CD14-positive monocyte (primary cell): Measurements from ENCODE around the gene ABCG2. TPM values are rescaled to one million over a fixed set of nuclear protein-coding genes. Genes with fewer than 3 reads are reported as not detected.

Experiments
- DNase-seq, 3 donors: peaks; one replicate each; pipeline ENCODE4 v3.0.0-alpha.2; 2011 to 2022
- H2AFZ ChIP-seq: 2 replicates; pipeline ENCODE4 v1.6.0; 2012; ENCODE audit warnings: mild to moderate bottlenecking, low read depth, low read length, inconsistent platforms; ENCODE audit not compliant: insufficient read depth, poor library complexity, severe bottlenecking
- H3K27ac ChIP-seq, 2 donors: 1 replicate in 1 of 2; 2 replicates in 1 of 2; pipeline ENCODE4 v1.5.1; 2012 to 2013; ENCODE audit warnings: low read length in 2 of 2, control low read depth in 1 of 2, inconsistent platforms in 1 of 2, low read depth in 1 of 2, mild to moderate bottlenecking in 1 of 2
- H3K27me3 ChIP-seq, 2 donors: one replicate each; pipeline versions ENCODE4 v1.6.0 to v1.6.1; 2011 to 2013; ENCODE audit warnings: low read length in 2 of 2; ENCODE audit not compliant: control insufficient read depth in 2 of 2, insufficient read depth in 2 of 2
- H3K36me3 ChIP-seq, 2 donors: replicated peaks in 1 of 2; 1 replicate in 1 of 2; 2 replicates in 1 of 2; pipeline versions ENCODE4 v1.5.1 to v1.6.1; 2012 to 2013; ENCODE audit warnings: low read length in 2 of 2, control low read depth in 1 of 2, inconsistent platforms in 1 of 2, mild to moderate bottlenecking in 1 of 2; ENCODE audit not compliant: insufficient read depth in 2 of 2, control insufficient read depth in 1 of 2
- H3K4me1 ChIP-seq, 2 donors: 1 replicate in 1 of 2; 2 replicates in 1 of 2; pipeline versions ENCODE4 v1.5.1 to v1.6.1; 2012 to 2013; ENCODE audit warnings: low read length in 2 of 2, control low read depth in 1 of 2, inconsistent platforms in 1 of 2, mild to moderate bottlenecking in 1 of 2, moderate library complexity in 1 of 2; ENCODE audit not compliant: insufficient read depth in 2 of 2, control insufficient read depth in 1 of 2
- H3K4me2 ChIP-seq: replicated peaks from 2 replicates; pipeline ENCODE3; 2012; ENCODE audit warnings: low read length, moderate library complexity, mild to moderate bottlenecking; ENCODE audit not compliant: poor library complexity, severe bottlenecking; ENCODE audit errors: extremely low read depth
- H3K4me3 ChIP-seq, 3 experiments: fragments of 200-600 bp in 1 of 3; sonication (generic) in 1 of 3; replicated peaks in 1 of 3; 1 replicate in 2 of 3; 2 replicates in 1 of 3; pipeline ENCODE4 v1.5.1; 2011 to 2013; ENCODE audit warnings: low read length in 3 of 3, mild to moderate bottlenecking in 3 of 3, control low read depth in 2 of 3, low read depth in 2 of 3, inconsistent platforms in 1 of 3, moderate library complexity in 1 of 3
- H3K79me2 ChIP-seq: 2 replicates; pipeline ENCODE4 v1.6.0; 2012; ENCODE audit warnings: mild to moderate bottlenecking, control low read depth, inconsistent platforms, low read length, moderate library complexity; ENCODE audit not compliant: insufficient read depth
- H3K9ac ChIP-seq: 2 replicates; pipeline ENCODE4 v1.6.0; 2017; ENCODE audit warnings: low read length, mild to moderate bottlenecking; ENCODE audit not compliant: insufficient read depth, poor library complexity, severe bottlenecking
- H3K9me3 ChIP-seq, 2 donors: replicated peaks in 1 of 2; 1 replicate in 1 of 2; 2 replicates in 1 of 2; pipeline versions ENCODE4 v1.5.1 to v1.6.1; 2012 to 2013; ENCODE audit warnings: low read length in 2 of 2, control low read depth in 1 of 2; ENCODE audit not compliant: control insufficient read depth in 1 of 2, insufficient read depth in 1 of 2
- H4K20me1 ChIP-seq: 2 replicates; pipeline ENCODE4 v1.6.0; 2012; ENCODE audit warnings: mild to moderate bottlenecking, low read length, control low read depth, moderate library complexity; ENCODE audit not compliant: insufficient read depth
- H3K27ac Mint-ChIP-seq, 7 donors: one replicate each; pipeline ENCODE4 v1.8.0; 2020; ENCODE audit warnings: mild to moderate bottlenecking in 7 of 7, mixed read lengths in 7 of 7, moderate library complexity in 6 of 7, inconsistent platforms in 2 of 7
- H3K27me3 Mint-ChIP-seq, 3 donors: one replicate each; pipeline ENCODE4 v1.8.0; 2021 to 2022; ENCODE audit warnings: low read depth in 3 of 3, mild to moderate bottlenecking in 3 of 3, mixed read lengths in 3 of 3, moderate library complexity in 3 of 3, inconsistent platforms in 1 of 3
- H3K36me3 Mint-ChIP-seq, 2 donors: one replicate each; pipeline ENCODE4 v1.8.0; 2020; ENCODE audit warnings: mixed read lengths in 2 of 2, inconsistent platforms in 1 of 2, mild to moderate bottlenecking in 1 of 2
- H3K4me1 Mint-ChIP-seq: one replicate; pipeline ENCODE4 v1.8.0; 2020; ENCODE audit warnings: mild to moderate bottlenecking, mixed read lengths
- H3K4me3 Mint-ChIP-seq, 2 donors: one replicate each; pipeline ENCODE4 v1.8.0; 2020; ENCODE audit warnings: mild to moderate bottlenecking in 2 of 2, mixed read lengths in 2 of 2, moderate library complexity in 1 of 2
- H3K9me3 Mint-ChIP-seq, 7 donors: one replicate each; pipeline ENCODE4 v1.8.0; 2020 to 2022; ENCODE audit warnings: mixed read lengths in 7 of 7, mild to moderate bottlenecking in 6 of 7, moderate library complexity in 6 of 7, inconsistent platforms in 2 of 7
- WGBS: methylation state at CpG from one replicate; pipeline ENCODE4 v1.1.5; 2013; ENCODE audit warnings: missing lambda C conversion rate; ENCODE audit not compliant: insufficient coverage; 5-methylcytosine and 5-hydroxymethylcytosine counted together
- intact Hi-C, 2 donors: fragments of 100-400 bp; cut with micrococcal nuclease; formaldehyde crosslinking; loops; one replicate each; pipeline versions ENCODE4 v1.15.0 to v1.15.1; 2023
- polyA plus RNA-seq, 3 donors: library from polyadenylated mRNA; depleted of rRNA in 1 of 3; unstranded in 2 of 3; stranded (reverse) in 1 of 3; fragments of 300-500 nt in 2 of 3; fragments of >200 nt in 1 of 3; fragmentation: Illumina TruSeq in 2 of 3; gene quantifications; 1 replicate in 2 of 3; 2 replicates in 1 of 3; pipeline ENCODE4 v1.2.3, GENCODE V29; 2012 to 2021
- TF ChIP-seq, protein P1 (sequence below): fragments of 200-600 bp; IDR thresholded peaks from one replicate; pipeline ENCODE4 v1.8.0; 2022; ENCODE audit warnings: antibody characterized with exemption, mild to moderate bottlenecking

The ABCG2 gene
- polyA plus RNA-seq, 3 donors, result not detected

GRCh38 chr4:88104902-88105610 lies 53.4 kb downstream of the ABCG2 start:
- H3K4me2 ChIP-seq, result no peak overlapping the region

GRCh38 chr4:88102026-88102425 lies 56.4 kb downstream of the ABCG2 start:
- no peak overlapping the region for H3K27ac ChIP-seq
- H3K9ac ChIP-seq, result no peak overlapping the region
- Mint-ChIP-seq H3K27ac (no peak overlapping the region), H3K36me3 (no peaks in the 10 kb centered on the region), H3K9me3 (peaks cover 0 to 3% (median 0%) of the 10 kb centered on the region in 7 donors), H3K27me3 (peaks cover 0 to 10% (median 3%) of the 10 kb centered on the region in 3 donors), H3K4me3 (no peak overlapping the region), H3K4me1 (peaks cover 12% of the 10 kb centered on the region)
- no peak overlapping the region for H3K4me3 ChIP-seq
- no peaks in the 10 kb centered on the region for H3K27me3 ChIP-seq
- no peaks in the 10 kb centered on the region for H3K36me3 ChIP-seq
- no peak overlapping the region for H2AFZ ChIP-seq
- TF ChIP-seq, protein P1, sequence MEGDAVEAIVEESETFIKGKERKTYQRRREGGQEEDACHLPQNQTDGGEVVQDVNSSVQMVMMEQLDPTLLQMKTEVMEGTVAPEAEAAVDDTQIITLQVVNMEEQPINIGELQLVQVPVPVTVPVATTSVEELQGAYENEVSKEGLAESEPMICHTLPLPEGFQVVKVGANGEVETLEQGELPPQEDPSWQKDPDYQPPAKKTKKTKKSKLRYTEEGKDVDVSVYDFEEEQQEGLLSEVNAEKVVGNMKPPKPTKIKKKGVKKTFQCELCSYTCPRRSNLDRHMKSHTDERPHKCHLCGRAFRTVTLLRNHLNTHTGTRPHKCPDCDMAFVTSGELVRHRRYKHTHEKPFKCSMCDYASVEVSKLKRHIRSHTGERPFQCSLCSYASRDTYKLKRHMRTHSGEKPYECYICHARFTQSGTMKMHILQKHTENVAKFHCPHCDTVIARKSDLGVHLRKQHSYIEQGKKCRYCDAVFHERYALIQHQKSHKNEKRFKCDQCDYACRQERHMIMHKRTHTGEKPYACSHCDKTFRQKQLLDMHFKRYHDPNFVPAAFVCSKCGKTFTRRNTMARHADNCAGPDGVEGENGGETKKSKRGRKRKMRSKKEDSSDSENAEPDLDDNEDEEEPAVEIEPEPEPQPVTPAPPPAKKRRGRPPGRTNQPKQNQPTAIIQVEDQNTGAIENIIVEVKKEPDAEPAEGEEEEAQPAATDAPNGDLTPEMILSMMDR, result no peak
- H3K79me2 ChIP-seq, result no peaks in the 10 kb centered on the region
- H3K9me3 ChIP-seq, result no peaks in the 10 kb centered on the region
- H3K4me2 ChIP-seq, result no peak overlapping the region
- H3K4me1 ChIP-seq, result peaks cover 4 to 8% of the 10 kb centered on the region in 2 donors
- DNase-seq, result no peak
- intact Hi-C loops, result no loop called here
- WGBS, result 72% methylated on average over 6 of the region's 7 CpGs
- no peaks in the 10 kb centered on the region for H4K20me1 ChIP-seq

More at GRCh38 chr4:88104902-88105610, 53.4 kb downstream of the ABCG2 start:
- intact Hi-C loops, result no loop called here
- peaks cover 4 to 8% of the 10 kb centered on the region in 2 donors for H3K4me1 ChIP-seq
- 90% methylated on average over 2 of the region's 4 CpGs for WGBS
- no peaks in the 10 kb centered on the region for H3K79me2 ChIP-seq
- no peak overlapping the region for H2AFZ ChIP-seq
- Mint-ChIP-seq H3K27me3 (peaks cover 0 to 8% (median 2%) of the 10 kb centered on the region in 3 donors), H3K9me3 (peaks cover 0 to 2% (median 0%) of the 10 kb centered on the region in 7 donors), H3K27ac (no peak overlapping the region), H3K4me3 (no peak overlapping the region), H3K36me3 (no peaks in the 10 kb centered on the region), H3K4me1 (peaks cover 15% of the 10 kb centered on the region)
- H3K27me3 ChIP-seq, result no peaks in the 10 kb centered on the region
- no peaks in the 10 kb centered on the region for H3K9me3 ChIP-seq
- H3K27ac ChIP-seq, result no peak overlapping the region
- TF ChIP-seq, protein P1, result no peak
- no peaks in the 10 kb centered on the region for H3K36me3 ChIP-seq
- H3K4me3 ChIP-seq, result no peak overlapping the region
- no peak overlapping the region for H3K9ac ChIP-seq
- no peak for DNase-seq
- H4K20me1 ChIP-seq, result no peaks in the 10 kb centered on the region
